Testis (tissue), 3 donors: ENCODE data around the gene ADGRG7. TPM values are rescaled to one million over a fixed set of nuclear protein-coding genes. Genes with fewer than 3 reads are reported as not detected.
"Not testable (repeated sequence)": the region's sequence is repeated elsewhere in the genome, so short reads cannot be mapped to it uniquely, and the experiment has no call there.

Experiments used
- DNase-seq: peaks from one replicate; pipeline ENCODE4 v3.0.0-alpha.2; 2019
- H3K27ac ChIP-seq, 2 donors: fragments of 200-600 bp; sonication (generic); one replicate each; pipeline ENCODE4 v1.5.1; 2019
- H3K27me3 ChIP-seq: fragments of 200-600 bp; sonication (generic); one replicate; pipeline ENCODE4 v1.5.1; 2019
- H3K36me3 ChIP-seq: fragments of 200-600 bp; sonication (generic); one replicate; pipeline ENCODE4 v1.5.1; 2017; ENCODE audit warnings: low read depth; ENCODE audit errors: missing control alignments
- H3K4me1 ChIP-seq: fragments of 200-600 bp; sonication (generic); one replicate; pipeline ENCODE4 v1.5.1; 2019
- H3K4me3 ChIP-seq, 2 donors: fragments of 200-600 bp; sonication (generic); one replicate each; pipeline ENCODE4 v1.5.1; 2017 to 2019
- H3K9me3 ChIP-seq: fragments of 200-600 bp; sonication (generic); one replicate; pipeline ENCODE4 v1.5.1; 2017
- POLR2A ChIP-seq: fragments of 450-650 bp; IDR thresholded peaks from one replicate; pipeline ENCODE4 v1.6.1; 2017; ENCODE audit warnings: antibody characterized with exemption, mild to moderate bottlenecking, moderate library complexity
- WGBS, 2 donors: methylation state at CpG; one replicate each; pipeline ENCODE4 v1.1.5; 2018; 5-methylcytosine and 5-hydroxymethylcytosine counted together
- intact Hi-C: fragments of 100-400 bp; cut with DNase I; formaldehyde crosslinking; loops from one replicate; pipeline ENCODE4 v1.15.1; 2023; ENCODE audit warnings: low total_unique reads
- polyA plus RNA-seq: library from polyadenylated mRNA; stranded (reverse); fragments of 350-450 nt; fragmentation: Illumina TruSeq; extraction: RNeasy Lipid Tissue Mini Kit (QIAGEN cat#74804); gene quantifications from one replicate; pipeline ENCODE4 v1.2.3, GENCODE V29; 2014; ENCODE audit warnings: low read depth, low replicate concordance; ENCODE audit not compliant: insufficient read depth
- total RNA-seq, 2 donors: library from RNA; depleted of rRNA; stranded (reverse); fragments of >200 nt; gene quantifications; one replicate each; pipeline ENCODE4 v1.2.3, GENCODE V29; 2016
- TF ChIP-seq, protein P1 (sequence below), 3 experiments: fragments of 450-650 bp in 2 of 3; fragments of 200-600 bp in 1 of 3; sonication (generic) in 1 of 3; IDR thresholded peaks; one replicate each; pipeline ENCODE4 v1.5.1; 2016 to 2019; ENCODE audit warnings: antibody characterized with exemption in 3 of 3, mild to moderate bottlenecking in 2 of 3, moderate library complexity in 1 of 3

ADGRG7 gene
- total and polyA plus RNA-seq, 3 donors from 2014 or later = 0.16 to 0.43 TPM; not detected in 1

DNA sequence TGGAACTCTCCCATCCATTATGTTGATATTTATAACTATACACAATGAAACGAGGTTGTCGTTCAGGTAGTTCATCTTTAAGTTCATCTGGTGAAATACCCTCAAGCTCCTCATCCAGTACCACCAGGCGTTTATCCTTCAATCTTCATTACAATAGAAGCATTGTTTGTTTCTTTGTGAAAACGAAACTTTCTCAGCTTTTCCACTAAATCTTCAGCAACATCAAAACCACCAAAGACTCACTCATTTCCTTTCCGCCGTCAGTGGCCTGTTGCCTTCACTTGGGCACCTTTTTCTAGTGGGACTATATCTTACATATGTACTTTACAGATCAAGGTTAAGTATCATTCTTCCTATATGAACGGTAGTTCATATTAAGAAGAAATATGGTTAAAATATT lies 55.8 kb downstream of the ADGRG7 start:
- H3K27ac ChIP-seq = no peak overlapping the region
- H3K36me3 ChIP-seq = no peaks in the 10 kb centered on the region
- no peaks in the 10 kb centered on the region for H3K27me3 ChIP-seq
- DNase-seq = no peak
- TF ChIP-seq, protein P1, sequence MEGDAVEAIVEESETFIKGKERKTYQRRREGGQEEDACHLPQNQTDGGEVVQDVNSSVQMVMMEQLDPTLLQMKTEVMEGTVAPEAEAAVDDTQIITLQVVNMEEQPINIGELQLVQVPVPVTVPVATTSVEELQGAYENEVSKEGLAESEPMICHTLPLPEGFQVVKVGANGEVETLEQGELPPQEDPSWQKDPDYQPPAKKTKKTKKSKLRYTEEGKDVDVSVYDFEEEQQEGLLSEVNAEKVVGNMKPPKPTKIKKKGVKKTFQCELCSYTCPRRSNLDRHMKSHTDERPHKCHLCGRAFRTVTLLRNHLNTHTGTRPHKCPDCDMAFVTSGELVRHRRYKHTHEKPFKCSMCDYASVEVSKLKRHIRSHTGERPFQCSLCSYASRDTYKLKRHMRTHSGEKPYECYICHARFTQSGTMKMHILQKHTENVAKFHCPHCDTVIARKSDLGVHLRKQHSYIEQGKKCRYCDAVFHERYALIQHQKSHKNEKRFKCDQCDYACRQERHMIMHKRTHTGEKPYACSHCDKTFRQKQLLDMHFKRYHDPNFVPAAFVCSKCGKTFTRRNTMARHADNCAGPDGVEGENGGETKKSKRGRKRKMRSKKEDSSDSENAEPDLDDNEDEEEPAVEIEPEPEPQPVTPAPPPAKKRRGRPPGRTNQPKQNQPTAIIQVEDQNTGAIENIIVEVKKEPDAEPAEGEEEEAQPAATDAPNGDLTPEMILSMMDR (IDR thresholded peaks at IDR 0.05) = no peak
- TF ChIP-seq POLR2A = no peak
- H3K4me3 ChIP-seq = no peak overlapping the region
- intact Hi-C loops = no loop called here
- WGBS, 2 donors = 68 to 77% methylated on average over 7 of the region's 7 CpGs
- H3K4me1 ChIP-seq = no peaks in the 10 kb centered on the region
- no peaks in the 10 kb centered on the region for H3K9me3 ChIP-seq

DNA sequence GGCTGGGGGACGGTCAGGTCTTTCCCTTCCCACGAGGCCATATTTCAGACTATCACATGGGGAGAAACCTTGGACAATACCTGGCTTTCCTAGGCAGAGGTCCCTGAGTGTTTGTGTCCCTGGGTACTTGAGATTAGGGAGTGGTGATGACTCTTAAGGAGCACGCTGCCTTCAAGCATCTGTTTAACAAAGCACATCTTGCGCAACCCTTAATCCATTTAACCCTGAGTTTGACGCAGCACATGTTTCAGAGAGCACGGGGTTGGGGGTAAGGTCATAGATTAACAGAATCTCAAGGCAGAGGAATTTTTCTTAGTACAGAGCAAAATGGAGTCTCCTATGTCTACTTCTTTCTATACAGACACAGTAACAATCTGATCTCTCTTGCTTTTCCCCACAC lies 57.3 kb downstream of the ADGRG7 start:
- H3K27me3 ChIP-seq, H3K9me3 ChIP-seq, H3K4me1 ChIP-seq, H3K27ac ChIP-seq, H3K36me3 ChIP-seq, DNase-seq, H3K4me3 ChIP-seq, intact Hi-C loops: not testable (repeated sequence)
- WGBS, 2 donors = 61 to 62% methylated on average over 4 to 5 of the region's 6 CpGs

DNA sequence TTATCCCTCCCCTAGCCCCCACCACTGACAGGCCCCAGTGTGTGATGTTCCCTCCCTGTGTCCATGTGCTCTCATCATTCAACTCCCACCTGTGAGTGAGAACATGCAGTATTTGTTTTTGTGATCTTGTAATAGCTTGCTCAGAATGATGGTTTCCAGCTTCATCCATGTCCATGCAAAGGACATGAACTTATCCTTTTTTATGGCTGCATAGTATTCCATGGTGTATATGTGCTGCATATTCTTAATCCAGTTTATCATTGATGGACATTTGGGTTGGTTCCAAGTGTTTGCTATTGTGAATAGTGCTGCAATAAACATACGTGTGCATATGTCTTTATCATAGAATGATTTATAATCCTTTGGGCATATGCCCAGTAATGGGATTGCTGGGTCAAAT lies 57.9 kb downstream of the ADGRG7 start:
- H3K4me1 ChIP-seq, H3K9me3 ChIP-seq, H3K4me3 ChIP-seq, H3K27me3 ChIP-seq, DNase-seq, H3K27ac ChIP-seq, intact Hi-C loops, H3K36me3 ChIP-seq: not testable (repeated sequence)
- WGBS, 2 donors = 61 to 79% methylated on average over 1 of the region's 1 CpG

DNA sequence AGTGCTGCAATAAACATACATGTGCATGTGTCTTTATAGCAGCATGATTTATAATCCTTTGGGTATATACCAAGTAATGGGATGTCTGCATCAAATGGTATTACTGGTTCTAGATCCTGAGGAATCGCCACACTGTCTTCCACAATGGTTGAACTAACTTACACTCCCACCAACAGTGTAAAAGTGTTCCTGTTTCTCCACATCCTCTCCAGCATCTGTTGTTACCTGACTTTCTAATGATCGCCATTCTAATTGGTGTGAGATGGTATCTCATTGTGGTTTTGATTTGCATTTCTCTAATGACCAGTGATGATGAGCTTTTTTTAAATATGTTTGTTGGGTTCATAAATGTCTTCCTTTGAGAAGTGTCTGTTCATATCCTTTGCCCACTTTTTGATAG lies 61.6 kb downstream of the ADGRG7 start:
- intact Hi-C loops, H3K36me3 ChIP-seq, H3K27ac ChIP-seq, H3K27me3 ChIP-seq, DNase-seq, H3K9me3 ChIP-seq, H3K4me3 ChIP-seq, H3K4me1 ChIP-seq: not testable (repeated sequence)
- 94 to 95% methylated on average over 2 of the region's 2 CpGs for WGBS, 2 donors

DNA sequence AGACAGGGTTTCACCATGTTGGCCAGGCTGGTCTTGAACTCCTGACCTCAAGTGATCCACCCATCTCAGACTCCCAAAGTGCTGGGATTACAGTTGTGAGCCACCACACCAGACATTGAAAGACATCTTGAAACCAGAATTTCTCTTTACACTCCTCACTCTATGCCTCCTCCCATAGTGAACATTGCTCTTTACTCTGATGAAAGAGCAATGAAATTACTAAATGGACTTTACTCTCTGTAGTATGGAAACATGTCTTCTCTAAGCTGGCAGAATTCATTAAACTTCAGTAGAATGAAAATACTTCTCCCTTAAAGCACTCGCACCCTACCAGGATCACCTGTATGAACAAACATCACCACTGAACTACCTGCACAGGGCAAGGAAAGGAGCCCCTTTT lies 72.1 kb downstream of the ADGRG7 start:
- Histone ChIP-seq H3K27me3 (no peaks in the 10 kb centered on the region), H3K4me3 (no peak overlapping the region), H3K9me3 (no peaks in the 10 kb centered on the region), H3K4me1 (no peaks in the 10 kb centered on the region), H3K36me3 (no peaks in the 10 kb centered on the region), H3K27ac (no peak overlapping the region)
- intact Hi-C loops = no loop called here
- TF ChIP-seq, protein P1 (IDR thresholded peaks at IDR 0.05) = no peak
- TF ChIP-seq POLR2A = no peak
- DNase-seq = no peak
- whole genome bisulfite sequencing, 2 donors = 79 to 81% methylated on average over 1 of the region's 1 CpG

DNA sequence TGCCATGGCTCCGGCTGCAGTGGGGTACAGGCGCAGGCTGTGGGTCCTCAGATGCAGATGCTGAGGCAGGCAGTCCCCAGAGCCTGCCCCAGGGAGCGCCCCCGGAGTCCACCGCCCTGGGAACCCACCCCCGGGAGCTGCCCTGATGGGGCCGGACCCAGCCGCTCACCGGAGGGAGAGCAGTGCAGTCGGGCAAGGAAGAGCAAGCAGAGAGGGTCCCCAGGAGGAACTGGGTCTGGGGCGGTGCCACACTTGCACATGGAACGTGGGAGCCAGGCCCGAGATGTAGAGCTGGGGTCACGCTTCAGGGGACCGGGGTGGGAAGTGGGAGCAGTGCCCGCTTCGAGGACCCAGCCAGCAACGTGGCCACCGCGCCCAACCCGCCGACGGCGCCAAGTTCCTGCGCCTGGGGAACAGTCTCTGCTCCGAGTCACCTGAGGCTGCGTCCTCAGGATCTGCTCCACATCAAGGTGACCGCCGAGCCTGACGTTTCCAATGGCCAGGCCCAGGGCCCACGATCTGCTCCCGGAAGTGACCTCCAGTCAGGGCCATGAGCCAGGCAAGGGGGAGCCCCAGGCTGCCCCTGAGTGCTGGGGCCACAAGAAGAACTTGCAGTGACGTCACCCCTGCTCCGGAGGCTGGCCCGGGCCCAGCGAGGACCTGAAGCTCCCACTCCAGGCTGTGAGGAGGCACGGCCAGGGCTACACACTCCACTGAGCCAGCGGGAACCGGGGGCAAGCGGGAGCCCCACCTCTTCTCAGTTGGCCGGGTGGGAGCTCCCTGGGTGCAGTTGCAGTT lies 72.9 kb downstream of the ADGRG7 start:
- Histone ChIP-seq H3K36me3 (no peaks in the 10 kb centered on the region), H3K9me3 (no peaks in the 10 kb centered on the region), H3K27me3 (no peaks in the 10 kb centered on the region), H3K4me3 (peak overlapping the region; percentile 7 to 50), H3K4me1 (no peaks in the 10 kb centered on the region), H3K27ac (no peak overlapping the region)
- WGBS, 2 donors = 47 to 57% methylated on average over 17 to 41 of the region's 41 CpGs
- intact Hi-C loops = no loop called here
- TF ChIP-seq, protein P1 (IDR thresholded peaks at IDR 0.05) = no peak
- TF ChIP-seq POLR2A = no peak
- no peak for DNase-seq
